Measurements from ENCODE around the gene ENPP1.

ENPP1 gene

DNA sequence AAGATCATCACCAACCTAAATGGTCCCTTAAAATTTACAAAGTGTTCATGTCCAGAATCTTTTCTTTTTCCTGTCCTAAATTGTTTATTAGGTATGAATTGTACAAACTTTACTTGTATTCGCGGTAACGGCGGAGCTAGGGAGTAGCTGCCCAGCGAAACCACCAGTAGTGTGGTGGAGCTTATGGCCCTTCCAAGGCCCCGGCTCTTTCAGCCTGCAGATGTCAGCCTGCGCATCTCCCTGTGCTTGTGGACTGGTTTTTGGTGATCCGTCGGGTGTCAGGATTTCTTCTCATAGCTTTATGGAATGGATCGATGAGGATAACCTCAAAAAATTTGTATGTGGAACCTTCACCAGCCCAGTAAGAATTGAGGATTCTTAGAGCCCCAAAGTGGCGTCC is 27.2 kb upstream of the ENPP1 start:
- no peak for DNase-seq (ENCODE audit: insufficient read length, low spot score)
- TF ChIP-seq SPI1 (IDR thresholded peaks at IDR 0.05; ENCODE audit: low read depth, low read length) = no peak
- TF ChIP-seq TAF1 (IDR thresholded peaks at IDR 0.05; ENCODE audit: low read depth, low read length) = no peak
- no peak for TF ChIP-seq POU2F2 (IDR thresholded peaks at IDR 0.05; ENCODE audit: low read depth, low read length)
- TF ChIP-seq POLR2A (IDR thresholded peaks at IDR 0.05; ENCODE audit: low read depth, low read length) = no peak
- no peak for TF ChIP-seq POLR2AphosphoS5 (IDR thresholded peaks at IDR 0.05; ENCODE audit: low read depth, low read length)
- TF ChIP-seq PAX5 (IDR thresholded peaks at IDR 0.05; ENCODE audit: insufficient read depth, low read length, severe bottlenecking) = no peak
- no peak for FAIRE-seq

- TF ChIP-seq POLR2AphosphoS5 (IDR thresholded peaks at IDR 0.05; ENCODE audit: low read depth, low read length) (no peak), SPI1 (IDR thresholded peaks at IDR 0.05; ENCODE audit: low read depth, low read length) (peak; percentile 23; the same call in 1 of the 2 replicates), POLR2A (IDR thresholded peaks at IDR 0.05; ENCODE audit: low read depth, low read length) (no peak), TAF1 (IDR thresholded peaks at IDR 0.05; ENCODE audit: low read depth, low read length) (no peak), PAX5 (IDR thresholded peaks at IDR 0.05; ENCODE audit: insufficient read depth, low read length, severe bottlenecking) (no peak), POU2F2 (IDR thresholded peaks at IDR 0.05; ENCODE audit: low read depth, low read length) (no peak)
- FAIRE-seq = no peak
- DNase-seq (ENCODE audit: insufficient read length, low spot score) = no peak
Measured at GRCh38 chr6:131781687-131782086, 26.1 kb upstream of the ENPP1 start.

- TF ChIP-seq POU2F2 (IDR thresholded peaks at IDR 0.05; ENCODE audit: low read depth, low read length) = no peak
- TF ChIP-seq TAF1 (IDR thresholded peaks at IDR 0.05; ENCODE audit: low read depth, low read length) = no peak
- no peak for TF ChIP-seq SPI1 (IDR thresholded peaks at IDR 0.05; ENCODE audit: low read depth, low read length)
- no peak for TF ChIP-seq POLR2AphosphoS5 (IDR thresholded peaks at IDR 0.05; ENCODE audit: low read depth, low read length)
- no peak for TF ChIP-seq PAX5 (IDR thresholded peaks at IDR 0.05; ENCODE audit: insufficient read depth, low read length, severe bottlenecking)
- TF ChIP-seq POLR2A (IDR thresholded peaks at IDR 0.05; ENCODE audit: low read depth, low read length) = no peak
- FAIRE-seq (no peak), DNase-seq (ENCODE audit: insufficient read length, low spot score) (no peak)
Measured at GRCh38 chr6:131782764-131783163, 25.1 kb upstream of the ENPP1 start.

DNA sequence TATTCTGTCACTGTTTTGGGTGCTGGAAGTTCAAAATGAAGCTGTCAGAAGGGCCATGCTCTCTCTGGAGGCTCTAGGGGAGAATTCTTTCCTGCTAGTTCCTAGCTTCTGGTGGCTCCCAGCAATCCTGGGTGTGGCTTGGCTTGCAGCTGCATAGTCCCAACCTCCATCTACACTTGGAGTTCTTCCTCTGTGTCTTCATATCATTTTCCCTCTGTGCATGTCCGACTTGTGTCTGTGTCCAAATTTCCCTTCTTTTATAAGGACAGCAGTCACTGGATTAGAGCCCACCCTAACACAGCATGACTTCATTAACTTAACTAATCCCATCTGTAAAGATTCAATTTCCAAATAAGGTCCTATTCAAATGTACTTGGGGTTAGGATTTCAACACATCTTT is 23.3 kb upstream of the ENPP1 start:
- TF ChIP-seq TAF1 (IDR thresholded peaks at IDR 0.05; ENCODE audit: low read depth, low read length) (no peak), POU2F2 (IDR thresholded peaks at IDR 0.05; ENCODE audit: low read depth, low read length) (no peak), PAX5 (IDR thresholded peaks at IDR 0.05; ENCODE audit: insufficient read depth, low read length, severe bottlenecking) (no peak), POLR2A (IDR thresholded peaks at IDR 0.05; ENCODE audit: low read depth, low read length) (no peak), POLR2AphosphoS5 (IDR thresholded peaks at IDR 0.05; ENCODE audit: low read depth, low read length) (no peak), SPI1 (IDR thresholded peaks at IDR 0.05; ENCODE audit: low read depth, low read length) (no peak)
- DNase-seq (ENCODE audit: insufficient read length, low spot score) (no peak), FAIRE-seq (no peak)

GRCh38 chr6:131787079-131787478 is 20.7 kb upstream of the ENPP1 start:
- TF ChIP-seq POLR2A (IDR thresholded peaks at IDR 0.05; ENCODE audit: low read depth, low read length) = no peak
- FAIRE-seq = no peak
- DNase-seq (ENCODE audit: insufficient read length, low spot score) = no peak

DNA sequence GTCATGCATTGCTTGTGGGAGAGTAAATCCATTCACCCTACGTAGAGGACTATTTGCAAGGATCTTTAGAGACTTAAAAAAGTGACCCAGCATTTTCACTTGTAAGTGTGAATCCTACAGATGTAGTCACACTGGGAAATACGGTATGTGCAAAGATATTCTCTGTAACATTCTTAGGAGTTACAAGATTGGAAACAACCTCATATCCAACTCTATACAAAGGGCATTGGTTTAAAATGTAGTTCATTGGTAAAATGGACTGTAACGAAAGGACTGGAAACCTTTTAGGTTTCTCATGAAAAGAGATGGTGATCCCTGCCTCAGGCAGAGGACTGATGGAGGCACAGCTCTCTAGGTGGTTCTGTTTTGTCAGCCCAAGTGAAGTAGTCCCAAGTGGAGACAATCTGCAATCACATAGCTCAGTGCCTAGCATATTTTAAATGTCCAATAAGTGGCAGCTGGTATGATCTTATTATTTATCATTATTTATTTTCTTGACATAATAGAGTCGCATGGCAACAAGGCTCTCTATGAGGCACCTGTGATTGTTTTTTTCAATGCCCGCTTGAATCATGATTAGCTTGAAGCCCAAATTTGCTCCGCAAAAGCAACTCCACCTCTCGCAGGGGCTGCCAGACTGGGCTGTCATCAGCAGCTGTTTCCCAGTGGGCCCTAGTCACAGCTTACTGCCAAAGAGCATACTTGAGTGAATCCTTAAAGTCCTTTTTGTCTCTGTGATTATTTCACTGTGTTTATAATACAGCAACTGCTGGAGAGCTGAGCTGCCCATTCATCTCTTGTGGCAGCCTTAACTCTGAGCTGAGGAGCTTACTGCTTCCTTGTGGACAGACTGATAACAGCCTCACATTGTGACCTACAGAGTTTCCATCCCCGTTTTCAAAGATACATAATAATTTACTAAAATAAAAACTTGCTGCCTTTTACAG is 19.8 kb upstream of the ENPP1 start:
- TF ChIP-seq POLR2AphosphoS5 (IDR thresholded peaks at IDR 0.05; ENCODE audit: low read depth, low read length) (no peak), POLR2A (IDR thresholded peaks at IDR 0.05; ENCODE audit: low read depth, low read length) (no peak), SPI1 (IDR thresholded peaks at IDR 0.05; ENCODE audit: low read depth, low read length) (no peak), POU2F2 (IDR thresholded peaks at IDR 0.05; ENCODE audit: low read depth, low read length) (no peak), TAF1 (IDR thresholded peaks at IDR 0.05; ENCODE audit: low read depth, low read length) (no peak), PAX5 (IDR thresholded peaks at IDR 0.05; ENCODE audit: insufficient read depth, low read length, severe bottlenecking) (no peak)
- DNase-seq (ENCODE audit: insufficient read length, low spot score) (no peak), FAIRE-seq (no peak)

DNA sequence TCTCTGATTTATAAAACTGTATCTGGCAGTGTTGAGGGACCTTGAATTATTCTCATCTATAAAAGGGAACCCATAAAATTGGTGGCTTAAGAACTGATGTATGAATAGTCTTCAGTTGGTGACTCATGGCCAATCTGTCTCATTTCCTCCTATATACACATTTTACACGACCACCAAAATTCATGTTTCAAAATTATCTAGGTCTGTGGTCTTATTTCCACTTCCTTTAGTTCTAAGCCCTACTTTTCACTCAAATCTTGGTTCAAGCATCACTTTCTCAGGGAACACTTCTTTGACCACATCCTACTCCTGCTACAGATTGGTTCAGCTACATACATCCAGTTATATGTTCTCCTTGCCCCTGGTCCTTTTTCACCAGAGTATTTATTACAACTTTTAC is 18.6 kb upstream of the ENPP1 start:
- no peak for DNase-seq (ENCODE audit: insufficient read length, low spot score)
- no peak for FAIRE-seq
- TF ChIP-seq TAF1 (IDR thresholded peaks at IDR 0.05; ENCODE audit: low read depth, low read length) (no peak), PAX5 (IDR thresholded peaks at IDR 0.05; ENCODE audit: insufficient read depth, low read length, severe bottlenecking) (no peak), POLR2A (IDR thresholded peaks at IDR 0.05; ENCODE audit: low read depth, low read length) (no peak), POLR2AphosphoS5 (IDR thresholded peaks at IDR 0.05; ENCODE audit: low read depth, low read length) (no peak), POU2F2 (IDR thresholded peaks at IDR 0.05; ENCODE audit: low read depth, low read length) (no peak), SPI1 (IDR thresholded peaks at IDR 0.05; ENCODE audit: low read depth, low read length) (no peak)

DNA sequence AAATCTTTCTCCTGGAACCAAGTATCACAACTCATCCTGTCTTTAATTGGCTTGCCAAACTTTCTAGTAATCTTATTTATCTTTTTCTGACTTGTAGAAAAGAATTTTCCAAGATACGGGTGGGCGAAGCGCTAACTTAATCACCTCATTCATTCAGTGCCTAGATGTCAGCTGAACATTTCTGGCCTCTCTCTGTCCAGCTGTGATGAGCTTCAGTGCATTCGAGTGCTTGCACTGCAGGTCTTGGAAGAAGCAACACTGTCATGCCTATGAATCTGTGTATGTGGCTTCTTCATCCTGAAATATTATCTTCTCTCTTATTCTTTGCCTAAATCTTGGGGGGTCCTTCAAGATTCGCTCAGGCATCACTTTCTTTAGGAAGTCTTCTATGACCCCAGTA is 16.3 kb upstream of the ENPP1 start:
- FAIRE-seq (no peak), DNase-seq (ENCODE audit: insufficient read length, low spot score) (no peak)
- TF ChIP-seq POU2F2 (IDR thresholded peaks at IDR 0.05; ENCODE audit: low read depth, low read length) (no peak), TAF1 (IDR thresholded peaks at IDR 0.05; ENCODE audit: low read depth, low read length) (no peak), POLR2AphosphoS5 (IDR thresholded peaks at IDR 0.05; ENCODE audit: low read depth, low read length) (no peak), PAX5 (IDR thresholded peaks at IDR 0.05; ENCODE audit: insufficient read depth, low read length, severe bottlenecking) (no peak), POLR2A (IDR thresholded peaks at IDR 0.05; ENCODE audit: low read depth, low read length) (no peak), SPI1 (IDR thresholded peaks at IDR 0.05; ENCODE audit: low read depth, low read length) (no peak)

DNA sequence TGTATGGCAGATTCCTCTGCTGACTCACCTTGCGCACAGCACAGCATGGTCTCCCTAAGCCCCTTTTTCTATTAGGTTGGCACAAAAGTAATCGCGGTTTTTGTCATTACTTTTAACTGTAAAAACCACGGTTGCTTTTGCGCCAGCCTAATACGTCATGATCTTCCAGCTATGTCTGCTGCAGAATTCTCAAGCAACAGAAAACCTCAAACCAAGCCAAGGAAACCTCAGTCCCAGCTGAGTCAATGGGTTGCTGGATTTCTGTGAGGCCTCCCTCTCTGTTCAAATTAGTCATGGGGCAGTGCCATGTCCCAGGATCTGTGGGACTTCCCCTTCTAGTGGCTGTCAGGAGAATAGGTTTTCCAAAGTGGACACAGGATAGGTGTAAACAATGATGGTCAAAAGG is 15.7 kb upstream of the ENPP1 start:
- FAIRE-seq (no peak), DNase-seq (ENCODE audit: insufficient read length, low spot score) (no peak)

More for the DNA sequence above, 15.7 kb upstream of the ENPP1 start:
- TF ChIP-seq TAF1 (IDR thresholded peaks at IDR 0.05; ENCODE audit: low read depth, low read length) (no peak), SPI1 (IDR thresholded peaks at IDR 0.05; ENCODE audit: low read depth, low read length) (no peak), POLR2AphosphoS5 (IDR thresholded peaks at IDR 0.05; ENCODE audit: low read depth, low read length) (no peak), POLR2A (IDR thresholded peaks at IDR 0.05; ENCODE audit: low read depth, low read length) (no peak), POU2F2 (IDR thresholded peaks at IDR 0.05; ENCODE audit: low read depth, low read length) (no peak), PAX5 (IDR thresholded peaks at IDR 0.05; ENCODE audit: insufficient read depth, low read length, severe bottlenecking) (no peak)
